ENCODE results near the gene CCL27. TPM values are rescaled to one million over a fixed set of nuclear protein-coding genes. Genes with fewer than 3 reads are reported as not detected.
A peak's percentile ranks its signal among the peaks of the same experiment; 100 is the strongest.

CCL27 gene
- total RNA-seq, 1 experiment from 2014 or later = 0.68 TPM

DNA sequence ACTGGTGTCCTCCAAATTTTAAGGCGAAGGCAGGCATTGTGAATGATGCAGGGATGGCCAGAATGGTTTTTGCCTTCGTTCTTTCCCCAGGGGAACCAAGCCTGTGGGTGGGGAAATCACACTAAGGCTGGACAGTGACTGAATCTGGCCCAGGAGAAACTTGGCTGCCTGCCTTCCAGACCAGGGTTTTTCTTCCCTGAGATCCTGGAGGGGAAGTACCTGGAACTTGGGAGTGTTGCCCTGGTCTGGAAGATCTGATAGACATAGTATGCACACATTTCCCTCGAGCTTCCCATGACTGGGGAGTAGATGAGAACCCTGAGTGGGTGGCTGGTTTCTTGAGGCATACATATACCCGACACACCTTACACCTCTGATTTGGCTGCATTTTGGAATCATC, 11.1 kb downstream of the CCL27 start (continued):
- TF ChIP-seq PRRX2 (CRISPR knock-in tag; IDR thresholded peaks at IDR 0.05) (no peak), FOXK1 (CRISPR knock-in tag; IDR thresholded peaks at IDR 0.05) (no peak), CREM (CRISPR knock-in tag; IDR thresholded peaks at IDR 0.05) (no peak), NFE2L1 (CRISPR knock-in tag; IDR thresholded peaks at IDR 0.05) (no peak)
- TF ChIP-seq, protein P1, sequence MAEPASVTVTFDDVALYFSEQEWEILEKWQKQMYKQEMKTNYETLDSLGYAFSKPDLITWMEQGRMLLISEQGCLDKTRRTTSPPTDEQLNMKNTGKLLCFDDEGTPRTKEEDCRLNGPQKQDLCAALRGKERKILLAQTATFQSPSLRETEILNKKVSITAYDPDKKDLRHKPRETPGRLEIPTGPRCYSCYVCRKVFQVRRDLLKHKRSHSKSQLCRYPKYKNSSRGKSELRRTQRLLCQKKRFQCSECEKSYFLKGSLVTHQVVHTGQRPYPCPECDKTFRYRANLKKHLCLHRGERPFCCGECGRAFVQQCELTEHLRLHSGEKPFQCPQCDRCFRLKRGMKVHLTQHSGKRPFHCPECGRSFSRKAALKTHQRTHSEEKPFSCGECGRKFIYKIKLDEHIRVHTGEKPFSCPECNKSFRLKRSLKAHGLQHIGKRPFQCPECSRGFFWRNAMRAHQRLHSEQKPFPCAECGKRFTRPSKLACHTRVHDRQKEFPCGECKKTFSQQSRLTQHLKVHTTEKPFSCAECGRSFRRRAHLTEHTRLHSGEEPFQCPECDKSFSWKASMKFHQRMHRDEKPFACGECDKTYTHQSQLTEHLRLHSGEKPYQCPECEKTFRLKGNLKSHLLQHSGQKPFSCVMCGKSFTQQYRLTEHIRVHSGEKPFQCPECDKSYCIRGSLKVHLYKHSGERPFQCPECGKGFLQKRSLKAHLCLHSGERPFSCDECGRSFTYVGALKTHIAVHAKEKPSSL (CRISPR knock-in tag; conservative IDR thresholded peaks at IDR 0.05) = no peak

- peak overlapping the region; percentile 81 for H3K4me3 Mint-ChIP-seq
- no peaks in the 10 kb centered on the region for H3K9me3 Mint-ChIP-seq
- POLR2A ChIA-PET = no interaction called here
- CTCF ChIA-PET = interaction anchor here (1.9 to 4.2 kb wide), 2 partner anchors 13 to 14 kb away, joined by 14 to 31 read pairs; partner anchors contain the start of gene SIGMAR1
- DNase-seq (ENCODE audit: low spot score) (no peak), ATAC-seq (no peak)
- H3K27ac Mint-ChIP-seq = no peak overlapping the region
- peaks cover 45% of the 10 kb centered on the region for H3K4me1 Mint-ChIP-seq
- no peaks in the 10 kb centered on the region for H3K27me3 Mint-ChIP-seq (ENCODE audit: low read depth)
- peaks cover 18% of the 10 kb centered on the region for H3K36me3 Mint-ChIP-seq
- TF ChIP-seq RELA (CRISPR knock-in tag; IDR thresholded peaks at IDR 0.05; ENCODE audit: borderline replicate concordance) = peak; percentile 35; the same call in 1 of the 2 replicates
- TF ChIP-seq, protein P2, sequence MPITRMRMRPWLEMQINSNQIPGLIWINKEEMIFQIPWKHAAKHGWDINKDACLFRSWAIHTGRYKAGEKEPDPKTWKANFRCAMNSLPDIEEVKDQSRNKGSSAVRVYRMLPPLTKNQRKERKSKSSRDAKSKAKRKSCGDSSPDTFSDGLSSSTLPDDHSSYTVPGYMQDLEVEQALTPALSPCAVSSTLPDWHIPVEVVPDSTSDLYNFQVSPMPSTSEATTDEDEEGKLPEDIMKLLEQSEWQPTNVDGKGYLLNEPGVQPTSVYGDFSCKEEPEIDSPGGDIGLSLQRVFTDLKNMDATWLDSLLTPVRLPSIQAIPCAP (CRISPR knock-in tag; IDR thresholded peaks at IDR 0.05) = no peak
Measured at GRCh38 chr9:34650816-34651215, 11.6 kb downstream of the CCL27 start.

DNA sequence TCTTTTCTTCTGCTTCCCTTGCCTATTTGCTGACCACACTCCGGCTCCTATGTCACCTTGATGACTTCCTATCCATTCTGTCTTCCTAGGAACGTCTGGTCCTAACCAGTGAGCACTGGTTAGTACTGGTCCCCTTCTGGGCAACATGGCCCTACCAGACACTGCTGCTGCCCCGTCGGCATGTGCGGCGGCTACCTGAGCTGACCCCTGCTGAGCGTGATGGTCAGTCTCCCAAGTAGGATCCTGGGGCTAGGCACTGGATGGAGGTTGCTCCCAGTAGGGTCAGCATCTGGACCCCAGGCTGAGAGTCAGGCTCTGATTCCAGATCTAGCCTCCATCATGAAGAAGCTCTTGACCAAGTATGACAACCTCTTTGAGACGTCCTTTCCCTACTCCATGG, 13.8 kb downstream of the CCL27 start:
- Mint-ChIP-seq H3K4me1 (peaks cover 53% of the 10 kb centered on the region), H3K27me3 (ENCODE audit: low read depth) (no peaks in the 10 kb centered on the region), H3K9me3 (no peaks in the 10 kb centered on the region), H3K36me3 (peaks cover 18% of the 10 kb centered on the region), H3K4me3 (peak overlapping the region; percentile 18; the same call in 1 of the 2 replicates), H3K27ac (no peak overlapping the region)
- ATAC-seq = no peak
- POLR2A ChIA-PET = no interaction called here
- TF ChIP-seq GRHL2 (CRISPR knock-in tag; IDR thresholded peaks at IDR 0.05; ENCODE audit: insufficient replicate concordance, severe bottlenecking) (no peak), NFE2L1 (CRISPR knock-in tag; IDR thresholded peaks at IDR 0.05) (no peak), NR2C2 (CRISPR knock-in tag; IDR thresholded peaks at IDR 0.05) (no peak), PRRX2 (CRISPR knock-in tag; IDR thresholded peaks at IDR 0.05) (no peak), TEAD4 (CRISPR knock-in tag; IDR thresholded peaks at IDR 0.05) (no peak), KAT7 (CRISPR knock-in tag; IDR thresholded peaks at IDR 0.05; ENCODE audit: borderline replicate concordance) (no peak), NFATC4 (CRISPR knock-in tag; IDR thresholded peaks at IDR 0.05) (no peak), SOX15 (CRISPR knock-in tag; IDR thresholded peaks at IDR 0.05) (no peak), MLX (CRISPR knock-in tag; IDR thresholded peaks at IDR 0.05) (no peak), ZNF263 (CRISPR knock-in tag; IDR thresholded peaks at IDR 0.05; ENCODE audit: low read depth) (no peak)
- TF ChIP-seq, protein P3, sequence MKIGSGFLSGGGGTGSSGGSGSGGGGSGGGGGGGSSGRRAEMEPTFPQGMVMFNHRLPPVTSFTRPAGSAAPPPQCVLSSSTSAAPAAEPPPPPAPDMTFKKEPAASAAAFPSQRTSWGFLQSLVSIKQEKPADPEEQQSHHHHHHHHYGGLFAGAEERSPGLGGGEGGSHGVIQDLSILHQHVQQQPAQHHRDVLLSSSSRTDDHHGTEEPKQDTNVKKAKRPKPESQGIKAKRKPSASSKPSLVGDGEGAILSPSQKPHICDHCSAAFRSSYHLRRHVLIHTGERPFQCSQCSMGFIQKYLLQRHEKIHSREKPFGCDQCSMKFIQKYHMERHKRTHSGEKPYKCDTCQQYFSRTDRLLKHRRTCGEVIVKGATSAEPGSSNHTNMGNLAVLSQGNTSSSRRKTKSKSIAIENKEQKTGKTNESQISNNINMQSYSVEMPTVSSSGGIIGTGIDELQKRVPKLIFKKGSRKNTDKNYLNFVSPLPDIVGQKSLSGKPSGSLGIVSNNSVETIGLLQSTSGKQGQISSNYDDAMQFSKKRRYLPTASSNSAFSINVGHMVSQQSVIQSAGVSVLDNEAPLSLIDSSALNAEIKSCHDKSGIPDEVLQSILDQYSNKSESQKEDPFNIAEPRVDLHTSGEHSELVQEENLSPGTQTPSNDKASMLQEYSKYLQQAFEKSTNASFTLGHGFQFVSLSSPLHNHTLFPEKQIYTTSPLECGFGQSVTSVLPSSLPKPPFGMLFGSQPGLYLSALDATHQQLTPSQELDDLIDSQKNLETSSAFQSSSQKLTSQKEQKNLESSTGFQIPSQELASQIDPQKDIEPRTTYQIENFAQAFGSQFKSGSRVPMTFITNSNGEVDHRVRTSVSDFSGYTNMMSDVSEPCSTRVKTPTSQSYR (CRISPR knock-in tag; IDR thresholded peaks at IDR 0.05) = no peak
- TF ChIP-seq, protein P4, sequence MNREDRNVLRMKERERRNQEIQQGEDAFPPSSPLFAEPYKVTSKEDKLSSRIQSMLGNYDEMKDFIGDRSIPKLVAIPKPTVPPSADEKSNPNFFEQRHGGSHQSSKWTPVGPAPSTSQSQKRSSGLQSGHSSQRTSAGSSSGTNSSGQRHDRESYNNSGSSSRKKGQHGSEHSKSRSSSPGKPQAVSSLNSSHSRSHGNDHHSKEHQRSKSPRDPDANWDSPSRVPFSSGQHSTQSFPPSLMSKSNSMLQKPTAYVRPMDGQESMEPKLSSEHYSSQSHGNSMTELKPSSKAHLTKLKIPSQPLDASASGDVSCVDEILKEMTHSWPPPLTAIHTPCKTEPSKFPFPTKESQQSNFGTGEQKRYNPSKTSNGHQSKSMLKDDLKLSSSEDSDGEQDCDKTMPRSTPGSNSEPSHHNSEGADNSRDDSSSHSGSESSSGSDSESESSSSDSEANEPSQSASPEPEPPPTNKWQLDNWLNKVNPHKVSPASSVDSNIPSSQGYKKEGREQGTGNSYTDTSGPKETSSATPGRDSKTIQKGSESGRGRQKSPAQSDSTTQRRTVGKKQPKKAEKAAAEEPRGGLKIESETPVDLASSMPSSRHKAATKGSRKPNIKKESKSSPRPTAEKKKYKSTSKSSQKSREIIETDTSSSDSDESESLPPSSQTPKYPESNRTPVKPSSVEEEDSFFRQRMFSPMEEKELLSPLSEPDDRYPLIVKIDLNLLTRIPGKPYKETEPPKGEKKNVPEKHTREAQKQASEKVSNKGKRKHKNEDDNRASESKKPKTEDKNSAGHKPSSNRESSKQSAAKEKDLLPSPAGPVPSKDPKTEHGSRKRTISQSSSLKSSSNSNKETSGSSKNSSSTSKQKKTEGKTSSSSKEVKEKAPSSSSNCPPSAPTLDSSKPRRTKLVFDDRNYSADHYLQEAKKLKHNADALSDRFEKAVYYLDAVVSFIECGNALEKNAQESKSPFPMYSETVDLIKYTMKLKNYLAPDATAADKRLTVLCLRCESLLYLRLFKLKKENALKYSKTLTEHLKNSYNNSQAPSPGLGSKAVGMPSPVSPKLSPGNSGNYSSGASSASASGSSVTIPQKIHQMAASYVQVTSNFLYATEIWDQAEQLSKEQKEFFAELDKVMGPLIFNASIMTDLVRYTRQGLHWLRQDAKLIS (CRISPR knock-in tag; IDR thresholded peaks at IDR 0.05; ENCODE audit: borderline replicate concordance) = no peak
- TF ChIP-seq, protein P5, sequence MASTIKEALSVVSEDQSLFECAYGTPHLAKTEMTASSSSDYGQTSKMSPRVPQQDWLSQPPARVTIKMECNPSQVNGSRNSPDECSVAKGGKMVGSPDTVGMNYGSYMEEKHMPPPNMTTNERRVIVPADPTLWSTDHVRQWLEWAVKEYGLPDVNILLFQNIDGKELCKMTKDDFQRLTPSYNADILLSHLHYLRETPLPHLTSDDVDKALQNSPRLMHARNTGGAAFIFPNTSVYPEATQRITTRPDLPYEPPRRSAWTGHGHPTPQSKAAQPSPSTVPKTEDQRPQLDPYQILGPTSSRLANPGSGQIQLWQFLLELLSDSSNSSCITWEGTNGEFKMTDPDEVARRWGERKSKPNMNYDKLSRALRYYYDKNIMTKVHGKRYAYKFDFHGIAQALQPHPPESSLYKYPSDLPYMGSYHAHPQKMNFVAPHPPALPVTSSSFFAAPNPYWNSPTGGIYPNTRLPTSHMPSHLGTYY (CRISPR knock-in tag; IDR thresholded peaks at IDR 0.05) = no peak
- CTCF ChIA-PET = interaction anchor here (4.9 to 5.6 kb wide), 2 partner anchors 13 to 16 kb away, joined by 56 to 94 read pairs; partner anchors contain the start of gene SIGMAR1
- no peak for DNase-seq (ENCODE audit: low spot score)
